GM12801 (cell line): ENCODE data around the gene TBC1D2B.

Source experiments
- CTCF ChIP-seq: IDR thresholded peaks from one replicate; pipeline ENCODE4 v1.5.1; 2011; ENCODE audit warnings: control low read depth; ENCODE audit not compliant: insufficient read length; ENCODE audit errors: extremely low read depth

Gene TBC1D2B

GRCh38 chr15:78092261-78093041 is 14.9 kb upstream of the TBC1D2B start, which contains the start of gene SH2D7:
TSS of gene SH2D7 (plus strand) at chr15:78092561. CDS start at chr15:78092585, 24 bp downstream.
- no peak for TF ChIP-seq CTCF

GRCh38 chr15:78090422-78091063 is 13.0 kb upstream of the TBC1D2B start:
- no peak for TF ChIP-seq CTCF

GRCh38 chr15:78088773-78089080 is 11.2 kb upstream of the TBC1D2B start:
- no peak for TF ChIP-seq CTCF

- TF ChIP-seq CTCF, result no peak
Observed at GRCh38 chr15:78087951-78088772, 10.7 kb upstream of the TBC1D2B start.

- TF ChIP-seq CTCF, result no peak
Observed at GRCh38 chr15:78085928-78086327, 8.4 kb upstream of the TBC1D2B start.

GRCh38 chr15:78084449-78084750 is 6.9 kb upstream of the TBC1D2B start:
- no peak for TF ChIP-seq CTCF

GRCh38 chr15:78083687-78084448 is 6.4 kb upstream of the TBC1D2B start:
- TF ChIP-seq CTCF, result no peak
